Cardiac fibroblast (primary cell): Measurements from ENCODE around the gene SEMA7A.
"Not testable (repeated sequence)": the region's sequence is repeated elsewhere in the genome, so short reads cannot be mapped to it uniquely, and the experiment has no call there.

Experiments
- DNase-seq, 2 donors: peaks; one replicate each; pipeline versions ENCODE4 v3.0.0 to v3.0.0-alpha.2; 2010; ENCODE audit warnings: low read depth in 2 of 2
- H3K4me3 ChIP-seq, 2 donors: replicated peaks in 1 of 2; 1 replicate in 1 of 2; 2 replicates in 1 of 2; pipeline ENCODE4 v1.5.1; 2011; ENCODE audit warnings: low read depth in 2 of 2, low read length in 2 of 2, mild to moderate bottlenecking in 2 of 2, moderate library complexity in 1 of 2
- CTCF ChIP-seq: IDR thresholded peaks from one replicate; pipeline ENCODE4 v1.5.1; 2011; ENCODE audit warnings: low read depth, mild to moderate bottlenecking, low read length, inconsistent platforms

The SEMA7A gene

GRCh38 chr15:74464897-74465296 is 31.1 kb upstream of the SEMA7A start:
- no peak for TF ChIP-seq CTCF
- no peak overlapping the region for H3K4me3 ChIP-seq
- DNase-seq = no peak

GRCh38 chr15:74464216-74464615 is 30.5 kb upstream of the SEMA7A start:
- no peak for TF ChIP-seq CTCF
- no peak overlapping the region for H3K4me3 ChIP-seq
- DNase-seq = no peak

GRCh38 chr15:74463634-74464033 is 29.9 kb upstream of the SEMA7A start:
- H3K4me3 ChIP-seq = no peak overlapping the region
- DNase-seq = no peak
- TF ChIP-seq CTCF = no peak

GRCh38 chr15:74461847-74462511 is 28.2 kb upstream of the SEMA7A start:
- no peak for TF ChIP-seq CTCF
- DNase-seq = no peak

GRCh38 chr15:74460871-74461846 is 27.4 kb upstream of the SEMA7A start, which contains the start of gene UBL7:
TSS of gene UBL7 (minus strand) at chr15:74461160. CDS start at chr15:74458867, 2,293 bp downstream.
- peak within 1 kb of the TSS; percentile 87 to 92 for H3K4me3 ChIP-seq
- peak; percentile 97 for DNase-seq
- peak; percentile 9 for TF ChIP-seq CTCF

More at GRCh38 chr15:74461847-74462511, 28.2 kb upstream of the SEMA7A start:
- H3K4me3 ChIP-seq = peak overlapping the region; percentile 87 to 92

GRCh38 chr15:74460298-74460697 is 26.5 kb upstream of the SEMA7A start:
- H3K4me3 ChIP-seq = peak overlapping the region; percentile 87 to 92
- DNase-seq = no peak

GRCh38 chr15:74459798-74460197 is 26.0 kb upstream of the SEMA7A start:
- not testable (repeated sequence) for H3K4me3 ChIP-seq, DNase-seq

More at GRCh38 chr15:74460298-74460697, 26.5 kb upstream of the SEMA7A start:
- no peak for TF ChIP-seq CTCF
